Purkinje cell (primary cell): ENCODE results near the gene SYNCRIP. TPM values are rescaled to one million over a fixed set of nuclear protein-coding genes. Genes with fewer than 3 reads are reported as not detected.

ENCODE experiments used
- polyA plus RNA-seq: library from polyadenylated mRNA; unstranded; fragments of >200 nt; fragmentation: Nextera tagmentation; gene quantifications from 2 replicates; pipeline ENCODE4 v1.2.1, GENCODE V29; 2014

SYNCRIP gene
- polyA plus RNA-seq = 26.2 and 45.7 TPM in 2 replicates

DNA sequence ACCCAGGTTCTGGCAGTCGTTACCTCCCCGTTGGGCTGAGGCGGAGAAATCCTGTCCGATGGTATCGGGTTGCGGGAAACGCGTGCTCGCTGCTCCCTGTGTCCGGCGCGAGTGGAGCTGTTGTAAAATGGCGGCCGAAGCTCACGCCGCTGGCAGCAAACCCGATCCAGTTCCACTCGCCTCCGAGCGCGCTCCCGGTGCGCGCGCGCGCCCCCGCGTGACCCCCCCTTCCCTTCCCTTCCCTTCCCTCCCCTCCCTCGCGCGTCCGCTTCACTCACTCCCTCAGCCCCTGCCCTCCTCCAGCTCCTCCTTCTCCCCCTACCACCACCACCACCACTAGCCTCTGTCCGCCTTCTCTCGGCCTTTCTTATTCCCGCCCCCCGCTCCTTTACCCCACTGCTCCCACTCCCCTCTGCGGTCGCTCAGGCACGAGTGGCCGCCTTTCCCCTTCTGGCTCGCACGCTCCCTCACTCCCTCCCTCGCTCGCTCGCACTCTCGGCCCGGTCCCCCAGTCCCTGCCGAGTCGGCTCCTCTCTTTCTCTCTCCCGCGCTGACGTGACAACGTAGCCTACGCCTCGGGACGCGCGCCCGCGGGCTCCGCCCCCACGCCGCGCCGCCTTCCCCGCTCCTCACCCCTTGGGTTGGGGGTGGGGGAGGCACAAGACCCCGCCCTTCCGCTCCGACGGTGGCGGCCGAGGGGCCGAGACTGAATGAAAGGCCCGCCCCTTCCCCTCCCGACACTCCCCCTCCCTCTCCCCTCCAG, at the start of gene SYNCRIP:
SYNCRIP (minus strand) TSS at position 113 of the 763 bp plus-strand sequence. CDS start 1,447 bp downstream, outside the sequence.

DNA sequence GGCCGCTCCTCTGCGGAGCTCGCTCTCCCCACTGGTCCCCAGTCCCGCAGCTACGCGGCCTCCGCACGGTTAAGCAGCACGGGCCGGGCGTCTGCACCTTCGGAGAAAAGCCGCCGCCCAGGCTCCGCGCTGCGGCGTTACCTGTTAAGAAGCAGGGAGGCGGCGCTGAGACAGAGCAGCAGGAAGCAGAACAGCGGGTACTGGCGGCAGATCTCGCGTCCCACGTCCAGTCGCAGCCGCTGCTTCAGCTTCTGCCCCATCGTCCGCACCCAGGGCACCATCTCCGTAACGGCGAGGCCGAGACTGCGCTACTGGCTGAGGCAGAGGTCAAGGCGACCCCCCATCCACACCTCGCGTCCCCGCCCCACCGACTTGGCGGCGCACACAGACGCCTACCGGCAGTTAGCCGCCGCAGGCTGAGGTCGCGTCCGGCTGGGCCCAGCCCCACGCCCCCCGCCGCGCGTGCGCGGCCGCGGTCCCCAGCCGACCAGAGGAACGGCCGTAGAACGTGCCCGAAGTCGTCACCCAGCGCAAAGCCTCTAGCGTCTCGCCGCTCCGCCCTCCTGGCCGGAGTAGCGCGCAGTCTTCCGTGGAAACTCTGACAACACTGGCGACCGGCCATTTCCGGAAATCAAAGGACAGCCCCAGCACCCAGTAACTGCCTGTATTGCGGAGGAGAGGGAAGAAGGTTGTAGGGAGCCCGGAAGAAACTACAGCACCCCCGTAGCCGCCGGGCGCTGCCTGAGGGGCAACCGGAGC, 49.1 kb downstream of the SYNCRIP start, which contains the start of gene SNX14:
SNX14 (minus strand) TSS at position 421 of the 759 bp plus-strand sequence; CDS start at position 281, 140 bp downstream.

Other genes starting within 250 kb of the SYNCRIP start
- gene NT5E, start 192.8 kb downstream of the SYNCRIP start, polyA plus RNA-seq = 10.7 and 11.4 TPM in 2 replicates
- gene SNX14, start 49.0 kb downstream of the SYNCRIP start, polyA plus RNA-seq = 232 and 233 TPM in 2 replicates